Measurements from ENCODE around the gene PARD3B.

Gene PARD3B

GRCh38 chr2:205053827-205054410, 508.6 kb downstream of the PARD3B start:
- H3K4me3 ChIP-seq (ENCODE audit: low read depth, low read length) = no peak overlapping the region
- TF ChIP-seq CTCF (IDR thresholded peaks at IDR 0.05; ENCODE audit: control insufficient read depth, extremely low read depth, insufficient read depth) = no peak
- DNase-seq (ENCODE audit: low read depth) = no peak

- TF ChIP-seq CTCF (IDR thresholded peaks at IDR 0.05; ENCODE audit: control insufficient read depth, extremely low read depth, insufficient read depth) = no peak
- DNase-seq (ENCODE audit: low read depth) = no peak
- H3K4me3 ChIP-seq (ENCODE audit: low read depth, low read length) = no peak overlapping the region
These were observed 509.5 kb downstream of the PARD3B start for GRCh38 chr2:205054789-205055188.

- TF ChIP-seq CTCF (IDR thresholded peaks at IDR 0.05; ENCODE audit: control insufficient read depth, extremely low read depth, insufficient read depth) = no peak
- no peak overlapping the region for H3K4me3 ChIP-seq (ENCODE audit: low read depth, low read length)
- no peak for DNase-seq (ENCODE audit: low read depth)
These were observed 510.0 kb downstream of the PARD3B start for GRCh38 chr2:205055251-205055650.

GRCh38 chr2:205056151-205056561, 510.9 kb downstream of the PARD3B start:
- DNase-seq (ENCODE audit: low read depth) = no peak
- TF ChIP-seq CTCF (IDR thresholded peaks at IDR 0.05; ENCODE audit: control insufficient read depth, extremely low read depth, insufficient read depth) = no peak

GRCh38 chr2:205058409-205058808, 513.1 kb downstream of the PARD3B start:
- DNase-seq (ENCODE audit: low read depth) = no peak
- H3K4me3 ChIP-seq (ENCODE audit: low read depth, low read length) = no peak overlapping the region
- no peak for TF ChIP-seq CTCF (IDR thresholded peaks at IDR 0.05; ENCODE audit: control insufficient read depth, extremely low read depth, insufficient read depth)

More at GRCh38 chr2:205056151-205056561, 510.9 kb downstream of the PARD3B start:
- no peak overlapping the region for H3K4me3 ChIP-seq (ENCODE audit: low read depth, low read length)

GRCh38 chr2:205060269-205060668, 515.0 kb downstream of the PARD3B start:
- TF ChIP-seq CTCF (IDR thresholded peaks at IDR 0.05; ENCODE audit: control insufficient read depth, extremely low read depth, insufficient read depth) = no peak
- no peak for DNase-seq (ENCODE audit: low read depth)
- H3K4me3 ChIP-seq (ENCODE audit: low read depth, low read length) = no peak overlapping the region

- no peak overlapping the region for H3K4me3 ChIP-seq (ENCODE audit: low read depth, low read length)
- no peak for TF ChIP-seq CTCF (IDR thresholded peaks at IDR 0.05; ENCODE audit: control insufficient read depth, extremely low read depth, insufficient read depth)
- no peak for DNase-seq (ENCODE audit: low read depth)
These were observed 520.8 kb downstream of the PARD3B start for GRCh38 chr2:205066081-205066480.
